ENCODE data around the gene KNSTRN. TPM values are rescaled to one million over a fixed set of nuclear protein-coding genes. Genes with fewer than 3 reads are reported as not detected.
A peak's percentile ranks its signal among the peaks of the same experiment; 100 is the strongest.

KNSTRN gene
- total and polyA plus RNA-seq, 2 of the 13 experiments (the other 11 are each of a cell fraction or from before 2014, with no cell fraction given): 20.3 to 62.3 TPM

DNA sequence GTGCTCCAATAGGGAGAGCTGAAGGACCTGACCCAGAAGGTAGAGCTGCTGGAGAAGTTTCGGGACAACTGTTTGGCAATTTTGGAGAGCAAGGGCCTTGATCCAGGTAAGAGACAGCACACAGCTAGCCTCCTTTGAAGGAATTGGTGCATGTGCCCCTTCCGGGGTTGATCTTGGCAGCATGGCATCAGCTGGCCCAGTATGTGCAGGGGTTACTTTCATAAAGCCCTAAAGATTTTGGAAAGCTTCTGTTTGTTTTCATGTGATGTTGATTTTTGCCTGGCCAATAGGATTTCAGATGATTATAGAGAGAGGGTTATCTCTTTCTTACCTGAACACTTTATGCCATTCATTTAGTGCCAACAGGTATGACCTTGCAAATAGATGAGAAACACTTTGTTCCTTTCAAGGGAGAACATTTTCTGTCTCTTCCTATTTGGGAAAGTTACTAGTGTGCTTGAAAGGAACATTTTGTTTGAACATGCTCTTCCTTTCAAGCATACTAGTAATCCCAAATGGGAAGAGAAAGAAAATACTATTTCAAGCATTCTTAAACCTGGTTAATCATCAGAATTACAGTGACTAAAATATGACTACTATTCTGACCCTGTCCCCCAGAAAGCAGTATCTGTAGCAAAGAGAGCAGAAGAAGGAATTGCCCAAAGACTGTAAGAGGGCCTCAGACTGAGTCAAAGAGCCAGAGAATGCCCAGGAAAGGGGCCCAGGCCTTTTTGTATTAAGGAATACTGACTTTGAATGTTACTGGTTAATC is 7.5 kb downstream of the KNSTRN start:
- intact Hi-C loops (cut with micrococcal nuclease; ENCODE audit: unreplicated experiment): no loop called here
- no peak for ATAC-seq
- H3K27ac ChIP-seq (ENCODE audit: extremely low read length, insufficient read depth, low read length): peak overlapping the region; percentile 45

More for the DNA sequence above, 7.5 kb downstream of the KNSTRN start:
- H4K20me1 ChIP-seq (ENCODE audit: insufficient read depth, low read length): no peaks in the 10 kb centered on the region
- peaks cover 15 to 60% of the 10 kb centered on the region in 2 experiments for H3K36me3 ChIP-seq (replicated peaks in 1 of 2; ENCODE audit: control insufficient read depth in 1 of 2, insufficient read depth in 2 of 2, low read length in 2 of 2)
- BruUV-seq (replicated peaks): no TSS peak
- in situ Hi-C loops (cut with HindIII; ENCODE audit: extremely low pct_ligation_motif_present, low pct_unique_long_range_greater_than_20kb): no loop called here
- no peak overlapping the region for H3K4me3 ChIP-seq (replicated peaks in 1 of 3; ENCODE audit: insufficient read depth in 1 of 3, low read depth in 2 of 3, low read length in 3 of 3)
- H3K9ac ChIP-seq (ENCODE audit: insufficient read depth, low read depth, low read length): no peak overlapping the region
- H2AFZ ChIP-seq (ENCODE audit: low read length): no peak overlapping the region
- H3K79me2 ChIP-seq (ENCODE audit: insufficient read depth, low read length): peaks cover 6% of the 10 kb centered on the region
- no peak for FAIRE-seq
- H3K27me3 ChIP-seq (ENCODE audit: control insufficient read depth in 1 of 2, insufficient read depth in 2 of 2, low read length in 2 of 2): no peaks in the 10 kb centered on the region
- TF ChIP-seq ZNF781 (CRISPR knock-in tag; IDR thresholded peaks at IDR 0.05; ENCODE audit: borderline replicate concordance, not compliant biosample characterization) (no peak), ZFP62 (CRISPR knock-in tag; IDR thresholded peaks at IDR 0.05) (no peak), NFE2L2 (IDR thresholded peaks at IDR 0.05; ENCODE audit: low read length) (no peak), ISX (CRISPR knock-in tag; conservative IDR thresholded peaks at IDR 0.05) (no peak), PPARG (CRISPR knock-in tag; conservative IDR thresholded peaks at IDR 0.05) (no peak), SUZ12 (IDR thresholded peaks at IDR 0.05; ENCODE audit: low read depth, low read length) (no peak), NONO (IDR thresholded peaks at IDR 0.05) (no peak), NONO (CRISPR knock-in tag; conservative IDR thresholded peaks at IDR 0.05) (no peak), GATAD2A (CRISPR knock-in tag; IDR thresholded peaks at IDR 0.05) (no peak), HDAC6 (IDR thresholded peaks at IDR 0.05; ENCODE audit: low read depth, low read length) (no peak), ZNF567 (CRISPR knock-in tag; IDR thresholded peaks at IDR 0.05; ENCODE audit: borderline replicate concordance) (no peak), ZNF292 (CRISPR knock-in tag; IDR thresholded peaks at IDR 0.05; ENCODE audit: borderline replicate concordance, low read depth) (no peak), ZNF263 (CRISPR knock-in tag; IDR thresholded peaks at IDR 0.05) (no peak), ZNF792 (CRISPR knock-in tag; IDR thresholded peaks at IDR 0.05) (no peak), SAP130 (CRISPR knock-in tag; IDR thresholded peaks at IDR 0.05; ENCODE audit: low read depth) (no peak), ZNF496 (CRISPR knock-in tag; IDR thresholded peaks at IDR 0.05; ENCODE audit: insufficient replicate concordance) (no peak), SNRNP70 (IDR thresholded peaks at IDR 0.05; ENCODE audit: low read depth, low read length) (no peak)
- TF ChIP-seq, protein P1, sequence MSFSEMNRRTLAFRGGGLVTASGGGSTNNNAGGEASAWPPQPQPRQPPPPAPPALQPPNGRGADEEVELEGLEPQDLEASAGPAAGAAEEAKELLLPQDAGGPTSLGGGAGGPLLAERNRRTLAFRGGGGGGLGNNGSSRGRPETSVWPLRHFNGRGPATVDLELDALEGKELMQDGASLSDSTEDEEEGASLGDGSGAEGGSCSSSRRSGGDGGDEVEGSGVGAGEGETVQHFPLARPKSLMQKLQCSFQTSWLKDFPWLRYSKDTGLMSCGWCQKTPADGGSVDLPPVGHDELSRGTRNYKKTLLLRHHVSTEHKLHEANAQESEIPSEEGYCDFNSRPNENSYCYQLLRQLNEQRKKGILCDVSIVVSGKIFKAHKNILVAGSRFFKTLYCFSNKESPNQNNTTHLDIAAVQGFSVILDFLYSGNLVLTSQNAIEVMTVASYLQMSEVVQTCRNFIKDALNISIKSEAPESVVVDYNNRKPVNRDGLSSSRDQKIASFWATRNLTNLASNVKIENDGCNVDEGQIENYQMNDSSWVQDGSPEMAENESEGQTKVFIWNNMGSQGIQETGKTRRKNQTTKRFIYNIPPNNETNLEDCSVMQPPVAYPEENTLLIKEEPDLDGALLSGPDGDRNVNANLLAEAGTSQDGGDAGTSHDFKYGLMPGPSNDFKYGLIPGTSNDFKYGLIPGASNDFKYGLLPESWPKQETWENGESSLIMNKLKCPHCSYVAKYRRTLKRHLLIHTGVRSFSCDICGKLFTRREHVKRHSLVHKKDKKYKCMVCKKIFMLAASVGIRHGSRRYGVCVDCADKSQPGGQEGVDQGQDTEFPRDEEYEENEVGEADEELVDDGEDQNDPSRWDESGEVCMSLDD (CRISPR knock-in tag; IDR thresholded peaks at IDR 0.05; ENCODE audit: borderline replicate concordance): no peak
- TF ChIP-seq, protein P2, sequence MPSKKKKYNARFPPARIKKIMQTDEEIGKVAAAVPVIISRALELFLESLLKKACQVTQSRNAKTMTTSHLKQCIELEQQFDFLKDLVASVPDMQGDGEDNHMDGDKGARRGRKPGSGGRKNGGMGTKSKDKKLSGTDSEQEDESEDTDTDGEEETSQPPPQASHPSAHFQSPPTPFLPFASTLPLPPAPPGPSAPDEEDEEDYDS (CRISPR knock-in tag; IDR thresholded peaks at IDR 0.05): no peak
- H3K4me2 ChIP-seq (ENCODE audit: low read depth, low read length): no peak overlapping the region
- 93% methylated on average over 2 of the region's 2 CpGs for WGBS (ENCODE audit: low lambda C conversion rate)
- no peaks in the 10 kb centered on the region for H3K9me3 ChIP-seq (ENCODE audit: low read length)
- CTCF ChIA-PET (ENCODE audit: low intra/inter-chr PET ratio, low total read pairs): no interaction called here
- DNase-seq (ENCODE audit: low spot score): no peak
- peaks cover 3% of the 10 kb centered on the region; the same call in 1 of the 2 replicates for H3K4me1 ChIP-seq (ENCODE audit: insufficient read depth, low read length)
- POLR2A ChIA-PET: interaction anchor here (1.3 to 2.0 kb wide), 2 partner anchors 16 to 49 kb away, joined by 4 to 11 read pairs; partner anchors contain the start of genes CCDC9B and IVD
